Stimulated activated CD4-positive, alpha-beta T cell treated with anti-CD3 and anti-CD28 coated beads, Interleukin-12 subunit alpha, Interleukin-12 subunit beta, amount 100 ng/mL, for 48 hours (primary cell): ENCODE results near the gene DEFB114.
"Not testable (repeated sequence)": the region's sequence is repeated elsewhere in the genome, so short reads cannot be mapped to it uniquely, and the experiment has no call there.

ENCODE experiments used
- DNase-seq, 3 donors: peaks; one replicate each; pipeline ENCODE4 v3.0.0-alpha.2; 2020; ENCODE audit warnings: low read depth in 2 of 3, low spot score in 1 of 3

DEFB114 gene

GRCh38 chr6:49964064-49964463 lies at the start of gene DEFB114:
DEFB114 (minus strand) TSS chr6:49964164; CDS start chr6:49964105, 59 bp downstream.
- DNase-seq = no peak

- DNase-seq = no peak
These were observed 43.9 kb upstream of the DEFB114 start for GRCh38 chr6:50007819-50008218.

- no peak for DNase-seq
These were observed 39.2 kb upstream of the DEFB114 start for GRCh38 chr6:50003139-50003538.

GRCh38 chr6:49995278-49995677 lies 31.3 kb upstream of the DEFB114 start:
- no peak for DNase-seq

GRCh38 chr6:49988900-49989299 lies 24.9 kb upstream of the DEFB114 start:
- DNase-seq = no peak

GRCh38 chr6:49987749-49988148 lies 23.8 kb upstream of the DEFB114 start:
- no peak for DNase-seq

- no peak for DNase-seq
These were observed 22.6 kb upstream of the DEFB114 start for GRCh38 chr6:49986551-49986950.

- DNase-seq = no peak
These were observed 18.1 kb upstream of the DEFB114 start for GRCh38 chr6:49982046-49982445.

GRCh38 chr6:49980898-49981297 lies 16.9 kb upstream of the DEFB114 start:
- no peak for DNase-seq

- DNase-seq = no peak
These were observed 15.6 kb upstream of the DEFB114 start for GRCh38 chr6:49979584-49979983.

- no peak for DNase-seq
These were observed 14.6 kb upstream of the DEFB114 start for GRCh38 chr6:49978332-49979226.

GRCh38 chr6:49969605-49970004 lies 5.6 kb upstream of the DEFB114 start, which contains the start of gene DEFB113:
DEFB113 (minus strand) TSS chr6:49969625; CDS start chr6:49969625, 0 bp downstream.
- DNase-seq = no peak

GRCh38 chr6:49966823-49967222 lies 2.9 kb upstream of the DEFB114 start:
- no peak for DNase-seq

GRCh38 chr6:49966334-49966733 lies 2.4 kb upstream of the DEFB114 start:
- no peak for DNase-seq

- DNase-seq = no peak
These were observed 5.8 kb downstream of the DEFB114 start for GRCh38 chr6:49958180-49958579.

- DNase-seq = no peak
These were observed 8.1 kb downstream of the DEFB114 start for GRCh38 chr6:49955847-49956246.

- DNase-seq = no peak
These were observed 12.0 kb downstream of the DEFB114 start for GRCh38 chr6:49951926-49952325.

GRCh38 chr6:49950415-49950751 lies 13.6 kb downstream of the DEFB114 start:
- DNase-seq = no peak

GRCh38 chr6:49949062-49949461 lies 14.9 kb downstream of the DEFB114 start:
- no peak for DNase-seq

- DNase-seq = no peak
These were observed 17.1 kb downstream of the DEFB114 start for GRCh38 chr6:49946835-49947234.

GRCh38 chr6:49944068-49944467 lies 19.9 kb downstream of the DEFB114 start:
- DNase-seq = not testable (repeated sequence)

GRCh38 chr6:49939993-49940498 lies 23.9 kb downstream of the DEFB114 start:
- DNase-seq = no peak

GRCh38 chr6:49937811-49938210 lies 26.2 kb downstream of the DEFB114 start:
- no peak for DNase-seq
